ENCODE results near the gene PDGFA. TPM values are rescaled to one million over a fixed set of nuclear protein-coding genes. Genes with fewer than 3 reads are reported as not detected.

The PDGFA gene
- total RNA-seq, 6 experiments from 2014 or later: 7.1 to 8.7 (median 7.8) TPM

- H3K4me3 Mint-ChIP-seq: no peak overlapping the region
- H3K36me3 Mint-ChIP-seq (ENCODE audit: low read depth): peaks cover 9% of the 10 kb centered on the region
- H3K9me3 Mint-ChIP-seq: peaks cover 13% of the 10 kb centered on the region
- H3K4me1 Mint-ChIP-seq (ENCODE audit: low read depth): no peaks in the 10 kb centered on the region
- H3K27me3 Mint-ChIP-seq (ENCODE audit: insufficient read depth): peaks cover 22% of the 10 kb centered on the region
- H3K27ac Mint-ChIP-seq: no peak overlapping the region
- no peak for TF ChIP-seq CTCF (IDR thresholded peaks at IDR 0.05)
- no peak for DNase-seq
These were observed 35.8 kb downstream of the PDGFA start for GRCh38 chr7:483656-484355.

GRCh38 chr7:482521-483083 is 37.0 kb downstream of the PDGFA start:
- no peak for TF ChIP-seq CTCF (IDR thresholded peaks at IDR 0.05)
- peaks cover 9% of the 10 kb centered on the region for H3K36me3 Mint-ChIP-seq (ENCODE audit: low read depth)
- no peak for DNase-seq
- no peak overlapping the region for H3K4me3 Mint-ChIP-seq
- H3K9me3 Mint-ChIP-seq: peaks cover 13% of the 10 kb centered on the region
- H3K27ac Mint-ChIP-seq: no peak overlapping the region
- H3K27me3 Mint-ChIP-seq (ENCODE audit: insufficient read depth): peaks cover 18% of the 10 kb centered on the region
- H3K4me1 Mint-ChIP-seq (ENCODE audit: low read depth): 0 out of 2 replicates have a peak, but pooled peaks cover 3% of the 10 kb centered on the region

GRCh38 chr7:481219-481930 is 38.3 kb downstream of the PDGFA start:
- no peak overlapping the region for H3K27ac Mint-ChIP-seq
- no peak for TF ChIP-seq CTCF (IDR thresholded peaks at IDR 0.05)
- peaks cover 13% of the 10 kb centered on the region for H3K9me3 Mint-ChIP-seq
- 0 out of 2 replicates have a peak, but pooled peaks cover 6% of the 10 kb centered on the region for H3K4me1 Mint-ChIP-seq (ENCODE audit: low read depth)
- no peak overlapping the region for H3K4me3 Mint-ChIP-seq
- no peak for DNase-seq
- H3K27me3 Mint-ChIP-seq (ENCODE audit: insufficient read depth): peaks cover 18% of the 10 kb centered on the region
- peaks cover 9% of the 10 kb centered on the region for H3K36me3 Mint-ChIP-seq (ENCODE audit: low read depth)

GRCh38 chr7:480531-481218 is 39.0 kb downstream of the PDGFA start:
- TF ChIP-seq CTCF (IDR thresholded peaks at IDR 0.05): no peak
- no peak overlapping the region for H3K4me3 Mint-ChIP-seq
- peaks cover 9% of the 10 kb centered on the region for H3K36me3 Mint-ChIP-seq (ENCODE audit: low read depth)
- peaks cover 18% of the 10 kb centered on the region for H3K27me3 Mint-ChIP-seq (ENCODE audit: insufficient read depth)
- no peak overlapping the region for H3K27ac Mint-ChIP-seq
- DNase-seq: no peak
- 0 out of 2 replicates have a peak, but pooled peaks cover 6% of the 10 kb centered on the region for H3K4me1 Mint-ChIP-seq (ENCODE audit: low read depth)
- peaks cover 13% of the 10 kb centered on the region for H3K9me3 Mint-ChIP-seq

- no peak for TF ChIP-seq CTCF (IDR thresholded peaks at IDR 0.05)
- 0 out of 2 replicates have a peak, but pooled peaks cover 6% of the 10 kb centered on the region for H3K4me1 Mint-ChIP-seq (ENCODE audit: low read depth)
- peaks cover 9% of the 10 kb centered on the region for H3K36me3 Mint-ChIP-seq (ENCODE audit: low read depth)
- peaks cover 18% of the 10 kb centered on the region for H3K27me3 Mint-ChIP-seq (ENCODE audit: insufficient read depth)
- no peak overlapping the region for H3K27ac Mint-ChIP-seq
- no peak overlapping the region for H3K4me3 Mint-ChIP-seq
- no peak for DNase-seq
- peaks cover 13% of the 10 kb centered on the region for H3K9me3 Mint-ChIP-seq
These were observed 39.6 kb downstream of the PDGFA start for GRCh38 chr7:479948-480499.
